ENCODE measurements around the gene SLC16A3.
A peak's percentile ranks its signal among the peaks of the same experiment; 100 is the strongest.

Gene SLC16A3

DNA sequence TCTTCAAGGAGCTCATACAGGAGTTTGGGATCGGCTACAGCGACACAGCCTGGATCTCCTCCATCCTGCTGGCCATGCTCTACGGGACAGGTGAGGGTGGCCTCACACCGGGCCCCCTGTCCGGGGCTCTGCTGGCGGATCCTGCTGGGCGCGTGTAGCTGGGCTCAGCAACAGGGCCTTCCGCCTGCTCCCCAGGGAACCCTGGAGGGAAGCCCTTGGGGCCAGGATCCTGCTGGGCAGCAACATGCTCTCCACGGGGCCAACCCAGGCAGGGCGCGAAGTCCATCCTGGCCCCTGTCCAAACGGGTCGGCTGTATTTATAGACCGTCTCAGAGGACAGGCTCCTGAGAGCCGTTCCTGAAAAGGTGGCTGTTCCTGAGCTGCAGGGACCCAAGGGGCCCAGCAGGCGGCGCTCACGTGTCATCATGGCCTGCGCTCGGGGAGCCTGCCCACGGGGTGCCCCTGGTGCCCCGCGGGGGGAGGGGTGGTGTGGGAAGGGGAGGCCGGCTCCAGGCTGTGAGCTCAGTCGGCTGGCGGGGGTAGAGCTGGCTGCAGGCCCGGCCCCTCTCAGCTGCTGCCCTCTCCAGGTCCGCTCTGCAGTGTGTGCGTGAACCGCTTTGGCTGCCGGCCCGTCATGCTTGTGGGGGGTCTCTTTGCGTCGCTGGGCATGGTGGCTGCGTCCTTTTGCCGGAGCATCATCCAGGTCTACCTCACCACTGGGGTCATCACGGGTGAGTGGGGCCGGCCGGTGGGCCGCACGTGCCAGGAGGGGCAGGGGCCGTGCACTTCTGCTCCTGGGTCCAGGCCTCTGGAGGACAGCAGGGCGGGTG, 7.5 kb downstream of the SLC16A3 start:
- peak; percentile 65 for DNase-seq (ENCODE audit: low read depth, low spot score)

DNA sequence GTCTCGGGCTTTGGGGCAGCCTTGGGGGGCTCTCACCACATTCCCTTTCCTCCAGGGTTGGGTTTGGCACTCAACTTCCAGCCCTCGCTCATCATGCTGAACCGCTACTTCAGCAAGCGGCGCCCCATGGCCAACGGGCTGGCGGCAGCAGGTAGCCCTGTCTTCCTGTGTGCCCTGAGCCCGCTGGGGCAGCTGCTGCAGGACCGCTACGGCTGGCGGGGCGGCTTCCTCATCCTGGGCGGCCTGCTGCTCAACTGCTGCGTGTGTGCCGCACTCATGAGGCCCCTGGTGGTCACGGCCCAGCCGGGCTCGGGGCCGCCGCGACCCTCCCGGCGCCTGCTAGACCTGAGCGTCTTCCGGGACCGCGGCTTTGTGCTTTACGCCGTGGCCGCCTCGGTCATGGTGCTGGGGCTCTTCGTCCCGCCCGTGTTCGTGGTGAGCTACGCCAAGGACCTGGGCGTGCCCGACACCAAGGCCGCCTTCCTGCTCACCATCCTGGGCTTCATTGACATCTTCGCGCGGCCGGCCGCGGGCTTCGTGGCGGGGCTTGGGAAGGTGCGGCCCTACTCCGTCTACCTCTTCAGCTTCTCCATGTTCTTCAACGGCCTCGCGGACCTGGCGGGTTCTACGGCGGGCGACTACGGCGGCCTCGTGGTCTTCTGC, 8.4 kb downstream of the SLC16A3 start:
- DNase-seq (ENCODE audit: low read depth, low spot score): no peak

DNA sequence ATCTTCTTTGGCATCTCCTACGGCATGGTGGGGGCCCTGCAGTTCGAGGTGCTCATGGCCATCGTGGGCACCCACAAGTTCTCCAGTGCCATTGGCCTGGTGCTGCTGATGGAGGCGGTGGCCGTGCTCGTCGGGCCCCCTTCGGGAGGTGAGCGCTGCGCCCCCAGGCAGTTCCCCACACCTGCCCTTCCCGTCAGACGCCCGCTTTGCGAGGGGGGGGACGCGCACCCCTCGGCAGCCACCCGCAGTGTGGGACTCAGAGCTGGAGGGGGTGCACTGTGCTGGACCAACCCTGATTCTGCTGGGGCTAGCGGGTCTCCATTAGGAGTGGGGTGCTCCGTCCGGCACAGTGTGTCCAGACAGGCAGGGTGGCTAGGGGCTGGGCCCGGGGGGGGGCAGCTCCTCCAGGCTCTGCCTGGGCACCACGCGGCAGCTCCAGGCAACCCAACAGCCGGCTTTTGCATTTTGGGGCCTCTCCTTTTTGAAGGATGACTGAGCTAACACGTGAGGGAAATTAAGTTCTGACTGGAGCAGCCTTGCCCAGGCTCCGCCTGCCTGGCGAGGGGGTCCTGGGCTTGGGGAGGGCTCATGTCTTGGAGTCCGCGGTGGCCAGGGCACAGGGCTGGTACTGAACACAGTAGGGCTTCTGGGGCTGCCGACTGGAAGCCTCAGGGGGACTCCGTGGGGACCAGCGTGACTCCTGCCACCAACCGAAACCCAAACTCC, 9.1 kb downstream of the SLC16A3 start:
- no peak for DNase-seq (ENCODE audit: low read depth, low spot score)

DNA sequence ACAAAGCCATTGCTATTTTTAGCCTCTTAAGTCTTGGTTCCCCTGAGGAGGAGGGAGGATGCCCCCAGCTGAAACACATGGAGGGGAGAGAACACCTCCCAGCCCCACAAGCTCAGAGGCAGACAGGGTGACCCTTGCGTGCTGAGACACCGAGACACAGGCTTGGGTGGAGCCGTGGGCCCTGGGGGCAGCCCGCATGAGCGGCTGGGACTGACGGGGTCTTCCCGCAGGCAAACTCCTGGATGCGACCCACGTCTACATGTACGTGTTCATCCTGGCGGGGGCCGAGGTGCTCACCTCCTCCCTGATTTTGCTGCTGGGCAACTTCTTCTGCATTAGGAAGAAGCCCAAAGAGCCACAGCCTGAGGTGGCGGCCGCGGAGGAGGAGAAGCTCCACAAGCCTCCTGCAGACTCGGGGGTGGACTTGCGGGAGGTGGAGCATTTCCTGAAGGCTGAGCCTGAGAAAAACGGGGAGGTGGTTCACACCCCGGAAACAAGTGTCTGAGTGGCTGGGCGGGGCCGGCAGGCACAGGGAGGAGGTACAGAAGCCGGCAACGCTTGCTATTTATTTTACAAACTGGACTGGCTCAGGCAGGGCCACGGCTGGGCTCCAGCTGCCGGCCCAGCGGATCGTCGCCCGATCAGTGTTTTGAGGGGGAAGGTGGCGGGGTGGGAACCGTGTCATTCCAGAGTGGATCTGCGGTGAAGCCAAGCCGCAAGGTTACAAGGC, 9.8 kb downstream of the SLC16A3 start:
- no peak for DNase-seq (ENCODE audit: low read depth, low spot score)

DNA sequence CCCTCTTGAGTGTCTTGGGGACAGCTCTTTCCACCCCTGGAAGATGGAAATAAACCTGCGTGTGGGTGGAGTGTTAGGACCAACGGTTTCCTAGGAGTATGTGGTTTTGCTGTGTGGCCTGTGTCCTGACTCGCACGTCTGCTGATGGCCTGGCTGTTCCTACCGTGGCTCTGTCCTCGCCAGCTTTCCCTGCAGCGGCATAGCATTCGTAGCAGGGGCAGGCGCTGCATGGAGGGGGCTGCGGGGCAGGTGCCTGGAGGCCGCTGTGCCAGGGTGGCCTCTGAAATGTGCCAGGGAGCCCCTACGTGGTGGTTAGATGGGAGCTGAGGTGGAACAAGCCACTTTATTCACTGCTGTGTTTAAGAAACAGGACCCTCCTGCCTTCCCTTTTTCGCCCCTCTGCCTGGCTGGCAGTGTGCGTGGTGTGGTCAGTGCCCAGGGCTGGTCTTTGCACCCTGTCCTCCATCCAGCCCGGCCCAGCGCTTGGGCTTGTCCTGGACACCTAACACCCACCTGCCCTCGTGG, 10.6 kb downstream of the SLC16A3 start:
- DNase-seq (ENCODE audit: low read depth, low spot score): no peak

DNA sequence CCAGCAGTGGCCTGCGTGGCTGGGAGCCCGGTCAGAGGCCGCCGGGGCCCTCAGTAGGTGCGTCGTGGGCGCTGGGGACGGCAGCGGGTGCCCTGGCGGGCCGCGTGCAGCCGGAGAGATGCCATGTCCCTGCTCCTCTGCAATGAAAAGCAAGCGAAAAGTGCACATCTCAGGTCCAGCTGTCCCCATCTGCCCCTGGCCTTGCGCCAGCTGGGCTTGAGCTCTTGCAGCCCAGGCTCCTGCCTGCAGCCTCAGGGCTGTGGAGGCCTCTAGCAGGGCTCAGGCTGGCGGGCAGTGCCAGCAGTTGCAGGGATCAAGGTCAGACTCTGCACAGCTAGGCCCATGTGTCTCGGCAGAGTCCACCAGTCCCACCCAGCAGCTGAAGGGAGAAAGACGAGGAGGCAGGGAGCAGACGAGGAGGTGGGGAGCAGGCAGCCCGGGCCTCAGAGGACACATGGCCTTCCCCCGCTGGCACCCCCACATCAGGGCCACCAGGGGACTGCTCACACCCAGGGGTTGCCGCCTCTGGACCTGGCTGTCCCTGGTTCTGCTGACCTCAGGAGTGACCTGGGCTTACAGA, 11.2 kb downstream of the SLC16A3 start:
- no peak for DNase-seq (ENCODE audit: low read depth, low spot score)

DNA sequence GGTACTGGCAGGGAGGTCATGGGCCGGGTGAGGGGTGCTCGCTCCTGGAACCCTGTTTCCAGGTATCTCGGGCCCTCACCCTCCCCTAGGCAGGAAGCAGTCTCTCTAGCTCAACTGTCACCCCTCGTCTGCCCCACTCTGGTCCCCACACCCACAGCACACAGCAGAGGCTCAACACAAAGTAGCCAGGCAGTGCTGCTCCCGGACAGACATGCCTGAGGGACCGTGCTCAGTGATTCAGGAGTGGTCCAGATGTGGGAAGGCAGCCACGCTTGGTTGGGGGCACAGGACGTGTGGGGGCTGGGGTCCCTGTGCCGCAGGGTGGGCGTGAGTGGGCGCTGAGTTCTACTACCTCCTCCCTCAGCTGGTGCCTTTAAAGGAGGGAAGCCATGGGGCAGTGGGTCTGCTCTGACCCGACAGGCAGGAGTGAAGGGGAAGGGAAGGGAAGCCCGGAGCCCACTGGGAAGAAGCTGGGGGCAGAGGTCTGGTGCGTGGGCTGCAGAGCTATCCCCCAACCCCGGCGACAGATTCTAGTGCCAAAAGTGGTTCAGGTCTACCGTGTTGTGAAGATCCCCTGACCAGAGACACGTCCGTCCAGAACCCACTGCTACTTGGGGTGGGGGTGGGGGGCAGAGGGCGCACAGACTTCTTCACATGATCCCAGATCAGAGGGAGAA, 11.8 kb downstream of the SLC16A3 start:
- DNase-seq (ENCODE audit: low read depth, low spot score): no peak

DNA sequence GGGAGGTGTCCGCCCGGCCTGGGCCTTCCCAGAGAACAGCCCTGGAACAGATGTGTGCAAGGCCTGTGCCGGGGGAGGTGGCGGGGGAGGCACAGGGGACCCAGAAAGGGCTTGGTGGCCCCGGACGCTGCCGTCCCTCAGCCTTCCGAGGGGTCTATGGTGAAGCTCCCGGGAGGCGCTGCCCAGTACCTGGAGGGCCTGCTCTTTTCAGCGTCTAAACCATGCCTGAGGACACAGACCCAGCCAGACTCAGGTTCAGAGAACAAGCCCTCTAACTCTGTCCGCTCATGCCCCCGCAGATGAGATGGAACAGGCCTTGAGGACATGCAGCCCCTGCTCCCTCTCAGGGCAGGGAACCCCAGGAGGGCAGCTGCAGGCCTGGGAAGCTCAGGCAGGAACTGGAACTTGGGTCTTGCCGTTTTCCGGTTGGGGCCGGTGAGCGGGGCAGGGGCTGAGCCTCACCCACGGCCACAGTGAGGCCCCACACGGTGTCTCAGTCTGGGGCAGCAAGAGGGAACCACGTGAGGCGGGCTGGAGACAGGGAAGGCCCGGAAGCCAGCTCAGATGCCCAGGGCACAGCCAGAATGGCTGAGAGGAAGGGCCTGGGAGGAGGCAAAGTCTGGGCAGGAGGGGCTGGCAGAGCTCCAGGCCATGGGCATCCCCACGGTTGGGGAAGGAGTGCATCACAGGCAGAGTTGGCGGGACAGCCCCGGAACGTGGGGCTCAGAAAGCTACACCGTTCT, 12.5 kb downstream of the SLC16A3 start:
- no peak for DNase-seq (ENCODE audit: low read depth, low spot score)

DNA sequence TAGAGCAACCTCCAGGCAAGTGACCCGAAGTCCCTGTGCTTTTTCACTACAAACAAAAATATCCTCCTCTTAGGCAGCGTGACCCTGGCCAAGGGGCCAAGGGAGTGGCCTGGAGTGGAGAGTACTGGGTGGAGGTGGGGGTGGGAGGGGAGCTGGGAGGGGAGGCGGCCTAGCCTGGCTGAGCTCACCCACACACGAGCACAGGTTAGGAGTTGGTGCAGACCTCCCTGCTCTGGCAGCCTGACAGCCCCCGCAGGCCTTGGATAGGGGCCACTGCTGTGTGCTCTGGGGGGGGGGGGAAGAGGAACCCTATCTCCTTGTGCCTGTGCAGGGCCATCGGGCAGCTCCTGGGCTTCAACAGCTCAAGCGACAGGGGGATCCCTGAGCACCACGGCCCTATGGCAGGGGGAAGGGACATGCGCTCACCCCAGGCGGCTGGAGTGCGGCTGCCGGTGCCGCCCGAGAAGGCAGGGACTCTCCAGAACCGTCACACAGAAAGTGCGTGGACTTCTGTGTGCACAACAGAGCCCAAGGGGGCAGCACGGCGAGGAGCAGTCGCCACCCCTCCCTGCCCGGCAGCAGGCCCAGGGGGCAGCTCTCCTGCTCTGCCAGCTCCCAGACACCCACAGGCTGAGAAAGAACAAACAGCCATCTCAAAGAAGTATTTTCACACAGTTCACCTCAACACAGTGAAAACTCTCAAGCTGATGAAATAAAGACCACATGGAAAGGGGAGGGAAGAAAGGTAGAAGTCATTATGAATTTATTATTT, 13.3 kb downstream of the SLC16A3 start:
- no peak for DNase-seq (ENCODE audit: low read depth, low spot score)

DNA sequence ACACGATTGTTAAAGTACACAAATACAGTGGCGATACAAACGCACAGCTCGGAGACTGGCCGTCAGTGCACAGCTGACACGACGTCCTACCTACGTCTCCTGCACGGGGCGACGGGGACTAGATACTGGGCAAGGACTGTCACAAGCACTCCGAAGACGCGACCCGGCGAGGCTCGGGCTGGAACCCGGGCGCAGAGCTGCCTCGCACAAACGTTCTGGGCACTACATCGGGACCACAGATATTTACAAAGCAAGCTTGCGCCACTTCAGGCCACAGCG, 13.8 kb downstream of the SLC16A3 start:
- no peak for DNase-seq (ENCODE audit: low read depth, low spot score)

DNA sequence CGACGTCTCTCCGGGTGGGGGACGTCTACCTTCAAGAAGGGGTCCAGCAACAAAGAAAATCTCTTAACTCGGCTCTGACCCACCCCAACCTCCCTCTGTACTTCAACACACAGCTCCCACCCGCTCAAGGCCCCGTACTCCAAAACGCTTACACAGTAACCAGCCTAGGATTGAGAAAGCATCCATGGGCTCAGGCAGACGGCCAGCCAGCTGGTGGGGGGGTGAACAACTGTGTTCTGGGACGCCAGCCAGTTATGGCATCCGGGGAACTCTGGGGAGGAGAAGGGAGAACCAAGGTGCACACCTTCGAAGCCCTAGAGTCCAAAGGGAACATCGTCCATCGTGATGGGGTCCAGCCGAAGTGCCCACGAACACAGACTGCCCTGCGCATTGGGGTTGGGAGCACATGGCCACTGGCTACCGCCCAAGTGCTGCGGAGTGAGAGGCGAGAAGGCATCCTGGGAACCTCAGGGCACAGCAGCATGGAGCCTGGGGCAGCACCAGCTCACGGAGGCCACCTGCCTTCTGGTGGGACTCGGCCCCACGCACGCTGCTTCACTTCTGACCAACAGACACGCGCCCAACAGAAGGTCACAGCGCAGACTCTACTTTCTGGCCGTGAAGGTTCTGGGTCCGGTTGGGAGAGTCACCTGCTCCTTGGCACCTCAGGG, 14.3 kb downstream of the SLC16A3 start:
- DNase-seq (ENCODE audit: low read depth, low spot score): no peak

DNA sequence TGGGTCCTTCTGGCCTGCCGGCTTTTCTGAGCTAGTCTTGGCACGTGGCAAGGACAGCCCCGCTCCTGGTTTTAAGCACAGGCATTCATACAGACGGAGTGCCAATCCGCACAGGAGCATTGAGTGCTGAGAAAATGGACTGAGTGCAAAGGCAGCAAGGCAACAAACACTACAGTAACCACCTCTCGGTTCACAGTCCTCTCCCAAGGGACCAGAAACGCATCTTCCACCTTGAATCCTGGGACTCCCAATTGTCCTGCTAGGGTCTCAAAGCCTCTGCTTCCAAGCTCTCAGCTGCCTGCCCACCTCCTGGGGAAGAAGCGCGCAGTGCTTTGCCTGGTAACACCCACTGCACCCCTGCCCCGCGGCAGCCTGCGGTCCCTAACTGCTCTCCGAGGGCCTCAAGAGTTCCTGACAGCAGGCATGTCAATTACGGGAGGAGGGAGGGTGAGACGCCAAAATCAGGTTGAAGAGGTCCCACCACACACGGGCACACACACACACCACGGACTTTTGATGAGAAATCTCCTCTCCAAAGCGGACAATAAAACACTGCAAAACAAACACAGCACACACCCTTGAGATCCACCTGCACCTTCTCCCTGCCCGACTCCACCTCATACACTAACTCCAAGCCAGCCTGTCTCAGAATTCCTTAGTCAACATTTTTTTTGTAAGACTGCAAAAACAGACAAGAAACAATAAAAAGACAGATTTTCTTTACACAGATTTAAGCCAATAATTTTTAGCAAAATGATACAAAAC, 15.0 kb downstream of the SLC16A3 start:
- DNase-seq (ENCODE audit: low read depth, low spot score): no peak

DNA sequence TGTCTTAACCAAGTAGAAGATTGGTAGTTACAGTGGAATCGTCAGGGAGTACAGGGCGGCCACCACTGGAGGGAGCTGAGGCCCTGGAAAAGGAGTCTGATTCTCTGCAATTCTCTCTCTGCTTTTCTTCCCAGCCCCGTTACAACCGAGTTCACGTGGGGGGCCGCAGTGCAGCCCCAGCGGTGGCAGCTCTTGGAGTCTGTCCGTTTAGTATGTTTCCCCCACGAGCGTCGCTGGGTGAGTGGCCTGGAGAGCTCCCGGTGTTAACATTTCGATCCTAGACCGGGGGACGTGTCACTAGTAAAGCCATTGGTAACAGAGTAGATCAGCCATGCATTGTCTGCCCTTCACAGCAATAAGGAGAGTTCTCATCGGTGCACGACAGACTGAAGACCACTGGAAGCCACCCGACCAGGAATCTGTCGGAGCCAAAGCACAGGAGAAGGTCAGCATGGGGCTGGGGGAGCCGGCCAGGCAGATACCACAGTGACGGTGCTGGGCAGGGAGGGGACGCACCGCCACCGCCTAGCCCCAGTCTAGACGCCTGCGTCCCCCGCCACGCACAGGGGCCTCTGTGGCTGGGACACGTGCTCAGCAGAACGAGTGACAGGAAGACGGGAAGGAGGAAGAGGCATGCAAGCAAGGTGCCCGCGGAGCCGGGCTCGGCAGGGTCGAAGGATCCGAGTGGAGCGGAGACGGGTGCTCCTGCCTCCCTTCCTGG, 15.7 kb downstream of the SLC16A3 start:
- DNase-seq (ENCODE audit: low read depth, low spot score): no peak

DNA sequence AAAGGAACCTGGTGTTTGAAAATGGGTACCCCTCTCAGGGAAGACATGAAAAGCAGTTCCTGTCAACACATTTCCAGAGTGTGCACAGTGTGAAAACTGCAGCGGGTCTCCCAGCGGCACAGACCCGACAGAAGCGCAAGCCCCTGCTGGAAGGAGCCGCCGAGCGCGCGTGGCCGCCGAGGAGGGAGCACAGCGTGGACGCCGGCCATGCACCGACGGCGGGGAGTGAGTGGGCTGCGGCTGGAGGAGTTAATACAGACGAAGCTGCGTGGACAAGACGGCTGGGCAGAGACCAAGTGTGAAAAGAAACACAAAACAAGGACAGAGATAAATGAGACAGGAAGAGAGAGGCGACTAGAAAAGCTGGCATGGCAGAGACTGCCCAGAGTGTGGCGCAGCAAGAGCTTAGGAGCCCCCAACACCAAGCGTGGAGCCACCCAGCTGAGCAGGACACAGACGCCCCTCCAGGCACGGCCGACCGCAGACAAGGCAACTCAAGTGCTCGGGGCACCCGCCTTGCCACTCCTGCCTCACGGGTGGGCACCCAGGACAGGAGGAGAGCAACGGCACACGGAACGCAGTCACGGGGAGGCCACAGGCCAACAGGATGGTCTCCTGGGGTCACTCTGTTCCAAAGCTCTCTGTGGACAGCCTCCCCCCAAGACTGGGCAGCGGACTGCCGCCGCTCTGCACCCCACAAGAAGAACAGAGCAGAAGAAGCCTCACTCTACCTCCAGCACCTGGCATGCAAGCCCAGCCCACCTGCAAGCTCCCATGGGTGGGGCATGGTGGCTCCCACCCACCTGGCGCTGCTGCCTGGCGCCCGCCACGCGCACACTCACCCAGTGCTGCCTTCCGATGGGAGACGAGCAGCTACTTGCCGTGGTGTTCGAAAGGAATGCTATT, 16.5 kb downstream of the SLC16A3 start:
- no peak for DNase-seq (ENCODE audit: low read depth, low spot score)

DNA sequence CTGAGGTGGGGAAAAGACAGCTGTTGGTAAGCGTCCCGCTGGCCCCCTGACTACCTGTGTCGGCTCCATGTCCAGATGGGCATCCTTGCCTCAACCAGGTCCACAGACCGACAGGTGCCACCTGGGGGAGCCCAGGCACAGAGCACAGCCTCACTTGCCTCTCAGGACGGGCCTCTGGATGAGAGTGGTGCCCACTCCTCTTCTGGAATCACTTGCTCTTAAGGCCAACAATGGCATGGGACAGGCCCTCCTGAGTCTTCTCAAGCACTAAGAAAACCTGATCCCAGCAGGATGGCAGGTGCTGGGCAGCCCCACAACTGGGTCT, 17.2 kb downstream of the SLC16A3 start:
- no peak for DNase-seq (ENCODE audit: low read depth, low spot score)

DNA sequence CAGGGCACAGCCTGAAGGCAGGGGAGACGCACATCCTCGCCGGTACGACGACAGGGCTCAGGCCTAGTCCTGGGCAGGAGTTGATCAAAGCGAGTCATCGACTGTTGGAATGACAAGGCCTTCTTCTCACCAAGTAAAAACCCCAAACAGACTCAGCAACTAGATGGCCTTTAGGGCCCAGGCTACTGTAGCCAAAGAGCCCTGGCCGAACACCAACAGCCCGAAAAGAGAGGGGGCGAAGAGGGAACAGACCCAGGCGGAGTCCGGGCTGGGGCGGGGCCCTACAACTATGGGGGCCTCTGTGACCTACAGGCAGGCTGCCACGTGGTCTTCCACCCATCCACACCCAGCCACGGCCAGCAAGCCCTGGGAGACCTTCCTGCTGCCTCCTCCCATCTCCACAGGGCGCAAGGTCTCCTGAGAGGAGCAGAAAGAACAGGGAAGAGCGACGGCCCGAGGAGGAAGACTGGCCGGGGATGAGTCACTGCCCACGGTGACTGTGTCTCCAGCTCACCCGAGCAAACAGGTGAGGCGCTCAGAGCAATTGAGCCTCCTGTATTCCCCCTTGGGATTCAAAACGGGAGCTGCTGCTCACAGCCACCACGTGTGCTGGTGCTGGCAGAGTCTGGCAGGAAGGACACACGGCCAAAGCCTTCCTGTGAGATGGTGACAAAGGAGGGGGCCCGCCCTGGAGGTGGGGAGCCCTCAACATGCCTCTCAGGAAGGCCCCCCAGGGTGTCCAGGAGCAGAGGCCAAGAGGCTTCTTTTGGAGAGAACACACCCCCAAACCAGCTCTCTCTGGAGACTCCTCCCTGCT, 17.7 kb downstream of the SLC16A3 start:
- no peak for DNase-seq (ENCODE audit: low read depth, low spot score)

All from brain pericyte (primary cell).